Stimulated activated CD8-positive, alpha-beta memory T cell treated with anti-CD3 and anti-CD28 coated beads, Interleukin-2, amount 100 ng/mL, for 48 hours (primary cell): ENCODE data around the gene INSM1.
A peak's percentile ranks its signal among the peaks of the same experiment; 100 is the strongest.

Experiments used
- DNase-seq, 2 donors: peaks; one replicate each; pipeline ENCODE4 v3.0.0-alpha.2; 2020; ENCODE audit warnings: low read depth in 2 of 2

The INSM1 gene

GRCh38 chr20:20362774-20363433 lies 5.0 kb upstream of the INSM1 start:
- no peak for DNase-seq

DNA sequence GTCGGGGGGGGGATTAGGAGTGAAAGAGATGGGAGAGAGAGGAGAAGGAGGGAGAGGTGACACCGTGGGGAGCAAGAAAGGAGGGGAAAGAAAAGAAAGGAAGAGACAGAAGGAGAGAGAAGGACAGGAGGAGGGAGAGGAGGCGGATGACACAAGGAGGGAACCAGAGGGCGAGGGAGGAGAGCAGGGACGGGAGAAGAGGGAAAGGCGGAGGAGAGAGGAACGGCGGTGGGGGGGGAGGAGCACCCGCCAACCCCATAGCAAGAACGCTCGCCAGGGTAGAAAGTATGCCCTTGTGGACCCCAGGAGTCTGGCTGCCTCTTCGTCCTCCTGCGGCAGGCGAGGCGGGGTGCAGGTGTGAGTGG lies 4.5 kb upstream of the INSM1 start:
- no peak for DNase-seq

DNA sequence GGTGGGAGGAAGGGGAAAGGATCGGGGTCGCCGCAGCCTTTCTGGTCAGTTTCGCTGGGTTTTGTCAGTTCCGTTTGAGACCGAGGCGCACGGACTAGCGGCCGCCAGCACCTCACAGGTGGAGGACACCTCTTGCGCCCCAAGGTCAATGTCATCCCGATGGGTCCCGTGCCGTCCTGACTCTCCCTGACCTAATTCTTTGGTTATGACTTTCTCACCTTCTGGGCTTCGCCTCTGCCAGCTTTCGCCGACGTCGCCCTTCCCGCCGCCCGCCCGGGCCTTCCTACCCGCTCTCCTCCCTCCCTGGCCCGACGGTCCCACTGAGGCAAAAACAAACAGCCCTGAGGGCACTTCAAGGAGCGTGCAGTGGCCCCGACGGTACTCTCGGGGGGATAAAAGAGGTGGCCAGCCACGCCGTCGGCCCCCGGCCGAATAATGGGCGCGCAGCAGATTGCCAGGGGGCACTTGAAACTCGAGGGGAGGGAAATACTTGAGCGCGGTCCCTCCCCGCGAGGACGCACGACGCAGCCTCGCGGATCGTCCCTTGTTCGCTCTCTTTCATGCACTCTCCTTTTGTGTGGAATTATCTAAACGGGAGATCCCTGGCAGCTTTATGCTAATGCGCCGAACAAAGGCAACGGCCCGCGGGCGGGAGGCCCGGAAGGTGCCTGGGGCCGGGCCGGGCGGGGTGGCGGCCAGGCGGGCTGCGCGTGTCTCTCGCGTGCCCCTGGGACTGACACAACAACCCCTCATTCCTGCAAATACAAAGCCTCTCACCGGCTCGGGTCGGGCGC lies 3.9 kb upstream of the INSM1 start:
- DNase-seq = no peak

DNA sequence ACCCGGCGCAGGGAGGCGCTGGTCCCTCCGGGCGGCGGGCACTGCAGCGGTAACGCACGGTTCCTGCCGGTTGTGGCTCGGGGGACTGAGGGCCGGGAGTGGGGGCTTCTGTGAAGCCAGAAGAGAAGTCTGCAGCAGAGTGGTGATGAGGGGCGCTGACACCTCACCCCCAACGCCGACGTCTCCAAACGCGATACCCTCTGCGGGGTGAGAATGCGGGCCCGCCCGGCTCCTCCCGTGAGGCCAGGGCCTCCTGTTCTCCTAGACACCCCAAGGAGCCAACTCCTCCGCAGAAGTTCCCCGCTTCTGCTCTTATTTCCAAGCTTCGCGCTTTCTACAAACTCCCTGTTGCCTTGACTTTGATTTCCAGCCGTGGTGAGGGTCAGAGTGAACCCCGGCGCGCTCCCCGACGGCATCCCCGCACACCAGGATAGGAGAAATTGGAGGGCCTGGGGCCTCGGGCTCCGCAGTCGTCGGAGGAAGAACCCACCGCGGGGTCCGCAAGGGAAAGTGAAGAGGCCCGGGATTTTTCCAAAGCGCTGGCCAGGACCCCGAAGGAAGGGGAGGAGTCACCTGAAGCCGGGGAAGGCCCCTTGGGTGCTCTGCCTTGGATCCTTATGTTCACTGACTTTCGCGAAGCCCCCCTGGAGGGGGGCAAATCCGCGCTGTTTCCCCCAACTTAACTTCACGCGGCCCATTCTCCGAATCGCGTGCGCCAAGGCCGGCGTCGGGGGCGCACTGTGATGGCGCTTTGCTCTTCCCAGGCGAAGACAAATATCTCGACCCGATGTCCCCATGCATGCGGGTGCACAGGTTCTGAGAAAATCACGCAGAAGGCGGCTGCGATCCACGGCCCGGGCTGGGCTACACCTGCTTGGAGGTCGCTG lies 3.1 kb upstream of the INSM1 start:
- no peak for DNase-seq

GRCh38 chr20:20365480-20366161 lies 2.3 kb upstream of the INSM1 start:
- DNase-seq = no peak

DNA sequence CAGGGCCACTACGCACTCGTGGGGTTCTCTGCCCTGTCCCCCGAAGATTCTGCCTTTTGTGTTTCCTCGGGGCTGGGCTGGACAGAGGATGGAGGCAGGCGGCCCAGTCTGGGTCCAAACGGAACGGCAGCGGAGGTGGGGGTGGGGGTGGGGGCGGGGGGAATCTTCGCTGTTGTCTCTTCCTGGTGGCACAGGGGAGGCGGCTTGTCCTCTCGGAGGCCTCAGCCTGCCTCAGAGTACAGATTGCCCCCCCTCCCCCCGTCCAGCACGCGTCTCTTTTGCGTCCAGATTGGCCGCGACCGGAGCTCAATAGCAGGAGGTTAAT lies 1.4 kb upstream of the INSM1 start:
- no peak for DNase-seq

DNA sequence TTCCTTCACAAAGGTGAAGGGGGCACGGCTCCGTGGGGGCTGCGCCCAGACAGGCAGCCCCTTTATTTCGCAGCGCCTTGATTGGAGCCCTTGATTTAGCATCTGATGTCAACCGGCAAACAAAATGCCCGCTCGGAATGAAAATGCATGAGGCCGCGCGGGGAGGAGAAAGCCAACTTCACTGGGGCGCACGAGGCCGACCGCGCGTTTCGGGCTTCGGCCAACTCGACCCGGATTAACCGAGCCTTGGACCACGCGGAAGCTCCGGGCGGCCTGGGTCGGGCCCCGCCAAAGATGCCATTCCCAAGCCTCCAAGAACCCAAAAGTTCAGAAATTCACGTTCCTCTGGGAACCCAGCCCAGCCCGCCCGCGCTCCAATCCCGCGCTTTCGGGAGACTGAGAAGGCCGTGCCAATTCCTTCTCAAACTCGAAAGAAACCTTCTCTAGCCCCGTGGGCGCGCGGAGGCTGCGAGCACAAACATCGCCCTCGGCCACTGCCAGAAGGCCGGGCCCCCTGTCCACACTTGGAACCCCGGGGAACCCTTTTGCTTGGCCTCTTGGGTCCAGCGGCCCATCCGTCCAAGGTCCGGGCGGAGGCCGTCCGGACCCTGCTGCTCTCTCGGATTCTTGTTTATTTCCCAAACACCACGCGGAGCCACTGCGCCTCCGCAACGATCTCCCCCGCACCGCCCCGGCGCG lies 879 bp upstream of the INSM1 start:
- DNase-seq = no peak

DNA sequence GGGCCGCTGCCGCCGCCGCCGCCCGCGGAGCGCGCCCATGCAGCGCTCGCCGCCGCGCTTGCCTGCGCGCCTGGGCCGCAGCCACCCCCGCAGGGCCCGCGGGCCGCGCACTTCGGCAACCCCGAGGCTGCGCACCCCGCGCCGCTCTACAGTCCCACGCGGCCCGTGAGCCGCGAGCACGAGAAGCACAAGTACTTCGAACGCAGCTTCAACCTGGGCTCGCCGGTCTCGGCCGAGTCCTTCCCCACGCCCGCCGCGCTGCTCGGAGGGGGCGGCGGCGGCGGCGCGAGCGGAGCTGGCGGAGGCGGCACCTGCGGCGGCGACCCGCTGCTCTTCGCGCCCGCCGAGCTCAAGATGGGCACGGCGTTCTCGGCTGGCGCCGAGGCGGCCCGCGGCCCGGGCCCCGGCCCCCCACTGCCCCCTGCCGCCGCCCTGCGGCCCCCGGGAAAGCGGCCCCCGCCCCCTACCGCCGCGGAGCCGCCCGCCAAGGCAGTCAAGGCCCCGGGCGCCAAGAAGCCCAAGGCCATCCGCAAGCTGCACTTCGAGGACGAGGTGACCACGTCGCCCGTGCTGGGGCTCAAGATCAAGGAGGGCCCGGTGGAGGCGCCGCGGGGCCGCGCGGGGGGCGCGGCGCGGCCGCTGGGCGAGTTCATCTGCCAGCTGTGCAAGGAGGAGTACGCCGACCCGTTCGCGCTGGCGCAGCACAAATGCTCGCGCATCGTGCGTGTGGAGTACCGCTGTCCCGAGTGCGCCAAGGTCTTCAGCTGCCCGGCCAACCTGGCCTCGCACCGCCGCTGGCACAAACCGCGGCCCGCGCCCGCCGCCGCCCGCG lies 730 bp downstream of the INSM1 start:
- DNase-seq = peak in 1 of 2 donors; percentile 5

- DNase-seq = no peak
Measured at GRCh38 chr20:20369250-20370093, 1.6 kb downstream of the INSM1 start.

- DNase-seq = no peak
Measured at GRCh38 chr20:20370094-20370575, 2.2 kb downstream of the INSM1 start.

DNA sequence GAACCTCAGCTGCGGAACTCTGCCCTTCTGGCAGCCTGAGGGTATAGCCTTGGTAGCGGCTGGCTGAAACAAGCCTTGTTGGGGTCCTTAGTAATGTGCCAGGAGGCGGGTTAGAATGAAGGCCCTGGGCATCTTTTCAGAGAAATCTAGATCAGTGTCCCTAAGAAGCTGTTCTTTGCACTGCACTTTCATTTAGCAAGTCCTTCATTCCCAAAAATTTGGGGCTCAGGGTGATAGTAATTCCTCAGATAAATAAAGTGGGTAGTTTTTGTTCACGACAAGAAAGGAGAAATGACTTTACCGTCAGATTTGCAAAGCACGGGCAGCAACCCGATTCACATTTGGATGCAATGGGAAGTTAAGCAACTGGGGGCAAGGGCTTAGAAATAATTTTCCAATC lies 3.2 kb downstream of the INSM1 start:
- no peak for DNase-seq

- DNase-seq = no peak
Measured at GRCh38 chr20:20371681-20372080, 3.8 kb downstream of the INSM1 start.

GRCh38 chr20:20373091-20373571 lies 5.2 kb downstream of the INSM1 start:
- DNase-seq = no peak

GRCh38 chr20:20375862-20376261 lies 8.0 kb downstream of the INSM1 start:
- DNase-seq = no peak

DNA sequence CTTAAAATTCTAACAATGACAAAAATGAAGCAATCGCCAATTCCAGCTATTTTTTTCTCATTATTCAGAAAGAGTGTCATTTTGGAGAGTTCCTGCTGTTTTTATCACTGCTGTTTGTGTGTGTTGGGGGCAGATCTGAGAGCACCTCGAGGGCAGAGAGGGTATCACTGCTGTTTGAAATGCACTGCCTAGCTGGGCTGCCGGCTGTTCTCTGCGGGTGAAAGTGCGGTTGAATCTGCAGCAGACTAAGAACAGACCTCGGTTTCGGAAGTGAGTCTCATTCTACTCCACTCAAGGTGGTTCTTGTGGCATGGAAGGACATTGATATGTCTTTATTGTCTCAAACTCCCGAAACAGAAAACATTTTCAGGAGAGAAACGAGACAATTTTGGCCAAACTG lies 18.3 kb downstream of the INSM1 start:
- DNase-seq = no peak

DNA sequence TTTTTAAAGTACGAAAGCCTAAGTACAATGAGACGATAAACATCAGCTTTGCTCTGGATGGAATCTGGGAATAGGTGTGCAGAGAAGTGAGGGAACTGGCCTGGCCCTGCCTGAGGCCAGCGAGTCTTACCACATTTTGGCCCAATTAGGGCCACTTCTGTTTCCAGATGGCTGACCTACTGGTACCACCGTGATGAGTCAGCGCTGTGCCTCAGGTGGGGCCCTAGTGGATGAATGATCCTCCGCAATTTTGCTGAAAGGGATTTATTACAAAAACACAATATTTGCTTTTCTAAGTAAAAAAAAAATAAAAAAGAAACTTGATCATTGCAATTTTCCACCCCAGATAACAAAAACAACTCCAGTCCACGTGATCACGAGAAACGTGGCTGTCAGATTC lies 22.5 kb downstream of the INSM1 start:
- no peak for DNase-seq

DNA sequence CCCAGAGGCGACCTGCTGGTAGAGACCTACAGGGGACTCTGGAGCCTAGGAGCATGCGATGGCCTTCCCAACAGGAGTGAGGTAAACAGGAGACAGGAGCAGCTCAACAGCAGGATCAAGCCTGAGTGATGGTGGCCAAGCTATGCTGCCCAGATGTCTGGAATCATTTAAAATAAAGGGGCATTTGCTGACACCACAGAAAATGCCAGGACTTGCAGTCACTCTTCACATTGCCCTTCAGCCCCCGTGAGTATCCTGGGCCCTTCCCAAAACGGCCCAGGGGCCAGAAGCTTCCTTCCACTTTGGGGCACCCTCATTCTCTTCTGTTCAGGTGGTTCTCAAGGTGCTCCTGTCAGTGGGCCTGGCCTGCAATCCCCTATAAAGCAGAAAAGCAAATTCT lies 23.2 kb downstream of the INSM1 start:
- no peak for DNase-seq

- no peak for DNase-seq
Measured at GRCh38 chr20:20391766-20392165, 23.9 kb downstream of the INSM1 start.
